T-helper 1 cell treated with Interleukin-12 subunit alpha and Interleukin-12 subunit beta and Interleukin-4 antibody, amounts not matched to agents 30 μg/mL and 1 μg/mL, for 36 hours (primary cell): ENCODE measurements around the gene HECW1.
"Not testable (repeated sequence)": the region's sequence is repeated elsewhere in the genome, so short reads cannot be mapped to it uniquely, and the experiment has no call there.

Experiments
- H3K27ac Mint-ChIP-seq: one replicate; pipeline ENCODE4 v1.8.0; 2021; ENCODE audit warnings: mild to moderate bottlenecking, mixed read lengths
- H3K27me3 Mint-ChIP-seq: one replicate; pipeline ENCODE4 v1.8.0; 2021; ENCODE audit warnings: low read depth, mixed read lengths
- H3K36me3 Mint-ChIP-seq: one replicate; pipeline ENCODE4 v1.8.0; 2021; ENCODE audit warnings: low read depth, mixed read lengths
- H3K4me1 Mint-ChIP-seq: one replicate; pipeline ENCODE4 v1.8.0; 2021; ENCODE audit warnings: low read depth, mixed read lengths
- H3K4me3 Mint-ChIP-seq: one replicate; pipeline ENCODE4 v1.8.0; 2021; ENCODE audit warnings: mild to moderate bottlenecking, moderate library complexity, mixed read lengths
- H3K9me3 Mint-ChIP-seq: one replicate; pipeline ENCODE4 v1.8.0; 2021; ENCODE audit warnings: mixed read lengths

HECW1 gene

DNA sequence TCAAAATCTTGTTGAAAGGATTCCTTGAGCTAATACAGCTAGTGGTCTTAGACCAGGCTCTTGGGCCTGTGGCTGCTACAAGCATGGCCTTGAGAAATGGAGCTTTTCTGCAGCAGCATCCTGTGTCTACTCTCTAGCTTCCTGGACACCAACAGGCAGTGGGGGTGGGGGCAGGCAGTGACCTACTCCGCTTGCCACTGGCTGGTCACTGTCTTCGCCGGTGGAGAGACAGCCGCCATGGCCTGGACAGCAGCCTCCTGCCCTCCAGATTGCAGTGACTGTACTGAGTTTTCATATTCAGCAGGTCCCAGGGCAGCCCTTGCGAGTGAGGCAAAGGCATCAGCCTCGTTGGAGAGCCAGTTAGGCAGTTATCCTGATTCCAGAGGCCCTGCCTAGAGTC is 204.6 kb downstream of the HECW1 start:
- no peak overlapping the region for H3K4me3 Mint-ChIP-seq
- no peaks in the 10 kb centered on the region for H3K9me3 Mint-ChIP-seq
- peaks cover 8% of the 10 kb centered on the region for H3K27me3 Mint-ChIP-seq
- no peak overlapping the region for H3K27ac Mint-ChIP-seq
- no peaks in the 10 kb centered on the region for H3K36me3 Mint-ChIP-seq
- H3K4me1 Mint-ChIP-seq, result peaks cover 12% of the 10 kb centered on the region

DNA sequence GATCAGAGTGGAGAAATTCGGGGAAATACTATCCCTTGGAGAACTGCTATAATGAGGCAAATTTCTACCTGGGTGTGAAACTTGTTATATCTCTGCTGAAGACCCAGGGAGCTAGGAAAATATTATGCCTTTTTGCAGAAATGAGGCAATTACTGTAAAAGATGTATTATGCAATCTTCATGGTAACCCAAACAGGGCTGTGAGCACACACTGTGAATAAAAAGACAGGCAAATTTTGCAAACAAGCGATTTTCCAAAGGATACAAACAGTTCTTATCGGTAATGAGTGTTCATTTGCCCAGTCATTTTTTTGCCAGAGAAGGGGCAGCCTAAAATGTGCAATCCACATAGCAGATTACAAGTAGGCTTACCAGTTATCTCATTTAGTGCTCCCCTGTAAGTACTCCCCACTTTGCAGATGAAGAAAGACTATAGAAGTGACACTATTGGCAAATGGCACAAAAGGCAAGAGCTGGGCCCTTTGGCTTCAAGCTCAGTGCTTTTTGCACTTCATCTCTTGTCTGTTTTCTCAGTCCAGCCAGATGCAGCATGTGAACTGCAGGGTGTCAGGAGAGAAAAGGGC is 205.8 kb downstream of the HECW1 start:
- H3K4me3 Mint-ChIP-seq, result no peak overlapping the region
- no peaks in the 10 kb centered on the region for H3K9me3 Mint-ChIP-seq
- peaks cover 12% of the 10 kb centered on the region for H3K4me1 Mint-ChIP-seq
- H3K27me3 Mint-ChIP-seq, result peaks cover 8% of the 10 kb centered on the region
- H3K36me3 Mint-ChIP-seq, result no peaks in the 10 kb centered on the region
- H3K27ac Mint-ChIP-seq, result no peak overlapping the region

DNA sequence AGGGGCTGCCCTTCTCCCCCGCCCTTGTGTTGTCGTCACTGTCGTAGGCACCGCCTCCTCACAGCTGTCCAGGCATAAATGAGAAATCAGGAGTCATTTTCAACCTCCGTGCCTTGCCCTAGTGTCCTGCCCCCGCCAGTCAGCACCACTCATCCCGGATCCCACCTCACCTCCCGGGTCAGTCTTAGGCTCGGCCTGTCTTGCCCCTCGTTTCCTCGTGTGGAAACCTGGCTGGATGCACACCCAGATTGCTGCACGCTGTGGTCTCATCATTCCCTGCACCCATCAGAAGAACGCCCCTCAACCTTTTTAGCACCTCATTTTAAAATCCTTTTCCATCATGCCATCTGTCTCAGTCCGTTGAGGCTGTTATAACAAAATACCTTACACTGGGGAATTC is 213.1 kb downstream of the HECW1 start:
- Mint-ChIP-seq H3K9me3 (no peaks in the 10 kb centered on the region), H3K27ac (no peak overlapping the region), H3K27me3 (peaks cover 3% of the 10 kb centered on the region), H3K4me1 (no peaks in the 10 kb centered on the region), H3K36me3 (no peaks in the 10 kb centered on the region), H3K4me3 (no peak overlapping the region)

DNA sequence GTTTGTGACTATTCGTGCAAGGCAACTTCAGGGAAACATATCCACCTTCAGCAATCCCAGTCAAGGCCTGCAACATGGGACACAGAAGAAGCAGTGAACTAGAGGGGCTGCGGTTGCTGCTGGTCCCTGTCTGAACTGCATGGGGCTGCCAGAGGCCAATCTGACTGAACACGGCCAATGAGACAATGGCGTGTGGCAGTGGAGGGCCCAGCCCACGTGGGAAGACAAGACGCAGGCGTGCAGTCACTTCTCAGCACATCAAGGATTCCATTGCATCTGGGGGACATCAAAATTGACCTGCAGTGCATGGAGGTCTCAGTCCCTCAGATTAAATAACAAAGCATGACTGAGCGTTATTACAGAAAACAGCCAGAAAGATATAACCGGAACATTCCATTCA is 215.9 kb downstream of the HECW1 start:
- Mint-ChIP-seq H3K4me1 (no peaks in the 10 kb centered on the region), H3K9me3 (no peaks in the 10 kb centered on the region), H3K4me3 (no peak overlapping the region), H3K27ac (no peak overlapping the region), H3K36me3 (no peaks in the 10 kb centered on the region), H3K27me3 (peaks cover 3% of the 10 kb centered on the region)

DNA sequence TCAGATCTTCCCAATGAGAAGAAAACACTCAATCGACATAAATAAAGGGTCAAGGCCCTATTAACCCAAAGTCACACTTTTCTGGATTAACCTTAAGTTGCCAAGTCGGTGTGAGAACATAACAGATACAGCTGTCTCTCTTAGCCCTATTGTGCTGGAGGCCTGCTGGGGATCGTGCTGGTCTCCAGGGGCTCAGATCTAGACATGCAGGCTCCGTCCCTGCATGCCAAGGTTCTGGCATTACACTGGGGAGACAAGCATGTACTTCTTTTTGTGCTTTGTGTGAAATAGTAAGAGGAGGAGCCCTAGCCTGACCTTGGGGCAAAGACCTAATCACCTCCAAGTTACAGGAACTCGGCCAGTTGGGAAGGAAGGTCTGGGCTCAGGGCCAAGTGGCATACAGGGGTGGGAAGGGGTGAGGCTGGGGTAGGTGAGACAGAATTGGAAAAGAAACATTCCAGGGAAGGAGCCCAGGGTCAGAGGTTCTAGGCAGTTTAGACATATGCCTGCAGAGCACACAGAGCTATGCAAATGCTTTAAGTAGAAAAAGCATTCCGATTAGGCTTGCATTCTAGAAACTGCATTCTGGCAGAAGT is 216.4 kb downstream of the HECW1 start:
- no peak overlapping the region for H3K27ac Mint-ChIP-seq
- no peak overlapping the region for H3K4me3 Mint-ChIP-seq
- H3K4me1 Mint-ChIP-seq, result no peaks in the 10 kb centered on the region
- H3K36me3 Mint-ChIP-seq, result no peaks in the 10 kb centered on the region
- peaks cover under 1% of the 10 kb centered on the region for H3K27me3 Mint-ChIP-seq
- no peaks in the 10 kb centered on the region for H3K9me3 Mint-ChIP-seq

DNA sequence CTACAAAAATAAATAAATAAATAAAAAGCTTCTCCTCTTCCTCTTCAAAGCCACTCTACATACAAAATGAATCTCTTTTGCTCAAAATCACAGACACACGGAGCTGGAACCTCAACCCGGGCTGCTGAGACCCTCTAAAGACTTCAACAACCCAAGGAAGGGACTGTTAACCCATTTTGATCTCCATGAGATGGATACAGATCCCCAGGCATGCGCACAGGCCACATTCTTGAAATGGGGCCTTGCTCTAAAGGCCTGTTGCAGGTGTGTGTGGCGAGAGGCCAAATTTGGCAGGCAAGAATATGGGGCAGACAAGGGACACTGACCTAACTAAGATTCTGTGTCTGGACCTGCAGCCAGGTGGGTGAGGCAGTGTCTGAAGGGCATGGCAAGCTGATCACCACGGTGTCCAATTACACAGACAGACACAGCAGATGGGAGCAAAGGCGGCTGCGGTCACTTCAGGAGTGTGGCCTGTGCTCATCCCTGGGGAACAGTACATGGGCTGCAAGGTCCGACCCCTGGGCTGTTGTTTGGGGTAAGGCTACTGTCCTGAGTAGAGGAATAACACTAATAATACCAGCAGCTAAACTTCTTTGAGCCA is 219.8 kb downstream of the HECW1 start:
- H3K27me3 Mint-ChIP-seq, result peaks cover 3% of the 10 kb centered on the region
- H3K27ac Mint-ChIP-seq, result no peak overlapping the region
- no peak overlapping the region for H3K4me3 Mint-ChIP-seq
- no peaks in the 10 kb centered on the region for H3K4me1 Mint-ChIP-seq
- no peaks in the 10 kb centered on the region for H3K36me3 Mint-ChIP-seq
- H3K9me3 Mint-ChIP-seq, result no peaks in the 10 kb centered on the region

DNA sequence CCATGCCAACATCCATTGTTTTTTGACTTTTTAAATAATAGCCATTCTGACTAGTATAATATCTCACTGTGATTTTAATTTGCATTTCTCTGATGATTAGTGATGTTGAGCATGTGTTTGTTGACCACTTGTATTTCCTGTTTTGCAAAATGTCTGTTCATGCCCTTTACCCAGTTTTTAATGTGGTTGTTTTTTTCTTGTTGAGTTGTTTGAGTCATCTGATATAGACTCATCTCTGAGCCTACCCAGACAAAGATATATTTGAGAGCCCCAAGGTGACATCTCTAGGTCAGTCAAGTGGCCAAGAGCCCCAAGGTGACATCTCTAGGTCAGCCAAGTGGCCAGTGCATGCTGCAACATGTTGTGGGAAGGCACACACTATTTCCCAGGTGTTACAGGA is 224.7 kb downstream of the HECW1 start:
- no peaks in the 10 kb centered on the region for H3K36me3 Mint-ChIP-seq
- H3K27me3 Mint-ChIP-seq, result peaks cover 8% of the 10 kb centered on the region
- no peak overlapping the region for H3K27ac Mint-ChIP-seq
- H3K9me3 Mint-ChIP-seq, result no peaks in the 10 kb centered on the region
- H3K4me1 Mint-ChIP-seq, result no peaks in the 10 kb centered on the region
- no peak overlapping the region for H3K4me3 Mint-ChIP-seq

DNA sequence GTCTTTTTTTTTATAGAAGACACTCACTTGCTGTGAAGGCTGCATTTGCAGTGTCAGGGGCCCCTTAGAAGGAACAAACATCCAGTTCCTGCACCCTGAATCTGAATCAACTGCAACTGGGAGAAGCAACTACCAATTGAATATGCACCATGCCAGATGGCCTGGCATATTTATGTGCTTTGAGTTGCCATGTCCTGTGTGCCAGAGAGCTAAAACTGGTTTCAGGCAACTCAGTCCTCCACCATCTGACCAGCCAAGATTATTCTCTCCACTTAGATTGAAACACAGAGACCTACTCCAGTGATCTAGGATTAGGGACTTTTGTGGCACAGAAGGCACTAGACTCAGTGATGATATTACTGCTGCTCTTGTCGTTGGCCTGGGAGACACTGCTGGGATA is 225.4 kb downstream of the HECW1 start:
- Mint-ChIP-seq H3K27ac (no peak overlapping the region), H3K36me3 (no peaks in the 10 kb centered on the region), H3K4me3 (no peak overlapping the region), H3K27me3 (peaks cover 8% of the 10 kb centered on the region), H3K9me3 (no peaks in the 10 kb centered on the region), H3K4me1 (no peaks in the 10 kb centered on the region)

DNA sequence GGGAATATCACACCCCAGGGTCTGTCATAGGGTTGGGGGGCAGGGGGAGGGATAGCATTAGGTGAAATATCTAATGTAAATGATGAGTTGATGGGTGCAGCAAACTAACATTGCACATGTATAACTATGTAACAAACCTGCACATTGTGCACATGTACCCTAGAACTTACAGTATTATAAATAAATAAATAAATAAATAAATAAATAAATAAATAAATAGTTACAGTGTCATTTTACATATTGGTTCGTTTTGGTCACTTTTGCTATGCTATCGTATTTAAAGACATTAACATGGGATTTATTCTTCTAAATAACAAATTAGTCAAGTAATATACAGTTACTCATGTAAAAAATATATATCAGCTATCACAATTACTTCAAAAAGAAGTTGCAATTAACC is 228.7 kb downstream of the HECW1 start:
- Mint-ChIP-seq H3K4me1 (no peaks in the 10 kb centered on the region), H3K36me3 (no peaks in the 10 kb centered on the region), H3K27ac (no peak overlapping the region), H3K9me3 (no peaks in the 10 kb centered on the region), H3K27me3 (peaks cover 18% of the 10 kb centered on the region), H3K4me3 (no peak overlapping the region)

DNA sequence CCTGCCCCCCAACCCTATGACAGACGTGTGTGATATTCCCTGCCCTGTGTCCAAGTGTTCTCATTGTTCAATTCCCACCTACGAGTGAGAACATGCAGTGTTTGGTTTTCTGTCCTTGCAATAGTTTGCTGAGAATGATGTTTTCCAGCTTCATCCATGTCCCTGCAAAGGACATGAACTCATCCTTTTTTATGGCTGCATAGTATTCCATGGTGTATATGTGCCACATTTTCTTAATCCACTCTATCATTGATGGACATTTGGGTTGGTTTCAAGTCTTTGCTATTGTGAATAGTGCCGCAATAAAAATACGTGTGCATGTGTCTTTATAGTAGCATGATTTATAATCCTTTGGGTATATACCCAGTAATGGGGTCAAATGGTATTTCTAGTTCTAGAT is 231.0 kb downstream of the HECW1 start:
- not testable (repeated sequence) for H3K36me3 Mint-ChIP-seq, H3K9me3 Mint-ChIP-seq, H3K4me1 Mint-ChIP-seq, H3K4me3 Mint-ChIP-seq, H3K27ac Mint-ChIP-seq
- peaks cover 18% of the 10 kb centered on the region for H3K27me3 Mint-ChIP-seq

DNA sequence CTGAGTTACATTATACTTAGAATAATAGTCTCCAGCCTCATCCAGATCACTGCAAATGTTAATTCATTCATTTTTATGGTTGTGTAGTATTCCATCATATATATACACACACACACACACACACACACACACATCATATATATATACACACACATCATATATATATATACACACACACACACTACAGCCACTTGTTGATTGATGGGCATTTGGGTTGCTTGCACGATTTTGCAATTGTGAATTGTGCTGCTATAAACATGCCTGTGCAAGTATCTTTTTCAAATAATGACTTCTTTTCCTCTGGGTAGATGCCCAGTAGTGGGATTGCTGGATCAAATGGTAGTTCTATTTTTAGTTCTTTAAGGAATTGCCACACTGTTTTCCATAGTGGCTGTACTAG is 233.2 kb downstream of the HECW1 start:
- not testable (repeated sequence) for H3K36me3 Mint-ChIP-seq, H3K4me3 Mint-ChIP-seq, H3K9me3 Mint-ChIP-seq, H3K4me1 Mint-ChIP-seq, H3K27ac Mint-ChIP-seq
- H3K27me3 Mint-ChIP-seq, result peaks cover 13% of the 10 kb centered on the region

DNA sequence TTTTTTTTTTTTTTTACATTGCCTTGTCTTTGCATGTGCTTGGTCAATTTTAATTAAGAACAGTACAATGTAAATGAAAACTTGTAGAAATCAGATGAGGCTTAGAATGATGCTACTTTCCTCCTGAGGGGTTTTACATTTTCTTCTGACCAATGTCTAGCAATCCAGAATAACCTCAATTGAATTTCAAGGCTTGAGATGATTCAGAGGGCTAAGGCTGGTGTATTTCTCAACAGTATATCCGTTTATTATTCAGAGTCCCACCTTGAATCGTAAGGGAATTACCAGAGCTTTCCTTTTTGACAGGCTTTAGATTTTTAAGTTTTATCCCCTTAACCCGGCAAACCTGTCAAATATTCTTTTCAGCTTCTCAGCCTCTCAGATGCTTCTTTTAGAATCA is 239.2 kb downstream of the HECW1 start:
- Mint-ChIP-seq H3K27me3 (no peaks in the 10 kb centered on the region), H3K9me3 (peaks cover 11% of the 10 kb centered on the region), H3K36me3 (no peaks in the 10 kb centered on the region), H3K27ac (no peak overlapping the region), H3K4me1 (peaks cover 1% of the 10 kb centered on the region), H3K4me3 (no peak overlapping the region)

DNA sequence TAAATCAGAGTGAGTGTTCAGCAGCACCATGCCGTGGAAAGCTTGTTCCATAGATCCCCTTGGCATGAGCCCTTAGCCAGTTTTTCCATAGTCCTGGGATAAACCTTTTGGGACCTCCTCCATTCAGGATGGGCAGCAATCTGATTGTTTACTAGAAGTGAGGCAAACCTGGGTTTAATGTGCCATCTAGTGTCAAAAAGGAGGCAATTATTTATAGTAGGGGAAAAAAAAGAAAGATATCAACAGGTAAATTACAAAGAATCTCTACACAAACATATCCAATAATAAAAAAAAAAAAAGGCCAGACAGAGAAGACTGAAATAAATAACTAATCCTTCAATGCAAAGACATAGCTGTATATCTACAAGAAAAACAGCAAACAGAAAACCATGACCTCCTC is 241.5 kb downstream of the HECW1 start:
- Mint-ChIP-seq H3K4me1 (no peaks in the 10 kb centered on the region), H3K27me3 (peaks cover 4% of the 10 kb centered on the region), H3K4me3 (no peak overlapping the region), H3K36me3 (no peaks in the 10 kb centered on the region), H3K27ac (no peak overlapping the region), H3K9me3 (peaks cover 11% of the 10 kb centered on the region)

DNA sequence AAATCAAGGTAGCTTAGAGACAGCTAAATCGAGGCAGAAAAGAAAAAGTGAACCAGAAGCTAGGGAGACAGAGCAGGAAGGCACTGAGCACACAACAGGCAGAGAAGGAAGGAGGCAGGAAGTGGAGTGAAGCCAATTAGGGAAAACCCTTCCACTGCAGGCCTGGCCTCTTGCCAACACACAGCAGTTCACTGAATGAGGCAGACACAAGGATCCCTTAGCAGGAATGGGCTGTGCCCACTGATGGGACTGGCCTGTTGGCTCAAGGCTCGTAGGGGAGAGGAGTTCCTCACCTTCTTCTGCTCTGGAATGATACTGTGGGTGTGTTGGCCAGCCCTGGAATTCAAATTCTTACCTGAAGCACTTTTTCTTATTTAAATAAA is 250.2 kb downstream of the HECW1 start:
- Mint-ChIP-seq H3K27ac (no peak overlapping the region), H3K4me3 (no peak overlapping the region), H3K4me1 (no peaks in the 10 kb centered on the region), H3K36me3 (no peaks in the 10 kb centered on the region), H3K27me3 (no peaks in the 10 kb centered on the region), H3K9me3 (no peaks in the 10 kb centered on the region)

DNA sequence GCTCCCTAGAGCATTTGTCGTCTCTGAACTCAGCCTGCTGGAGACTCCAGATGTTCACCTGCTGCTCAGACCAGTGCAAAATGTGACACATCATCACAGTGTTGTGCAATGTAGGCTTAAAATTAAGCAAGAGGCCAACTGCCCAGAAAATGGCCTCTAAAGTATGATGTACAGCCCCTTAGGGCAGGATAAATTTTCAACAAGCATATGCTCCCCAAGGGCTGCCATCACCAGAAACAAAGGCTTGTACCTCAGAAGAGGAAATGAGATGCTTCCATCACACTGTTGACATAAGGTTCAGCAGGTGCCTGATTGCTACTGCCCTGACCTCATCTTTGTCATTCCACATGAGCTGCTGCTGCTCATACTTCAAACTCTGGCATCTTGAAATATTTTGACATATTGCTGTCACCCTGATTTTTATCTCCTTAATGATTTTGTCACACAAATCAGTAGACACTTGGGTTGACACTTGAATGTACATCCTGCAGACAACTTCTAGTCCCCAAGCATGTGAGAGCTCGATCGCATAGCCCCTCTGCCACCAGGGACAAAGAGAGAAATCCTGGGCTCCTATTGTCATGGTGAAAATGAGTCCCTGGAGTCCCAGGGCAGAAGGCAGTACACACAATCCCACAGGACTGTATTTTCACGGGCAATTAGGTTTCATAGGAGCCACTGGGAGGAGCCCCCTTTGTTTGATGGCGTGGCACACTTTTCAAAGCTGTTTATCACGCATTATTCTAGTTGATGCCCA is 250.8 kb downstream of the HECW1 start:
- Mint-ChIP-seq H3K27me3 (no peaks in the 10 kb centered on the region), H3K4me3 (no peak overlapping the region), H3K9me3 (no peaks in the 10 kb centered on the region), H3K4me1 (no peaks in the 10 kb centered on the region), H3K36me3 (no peaks in the 10 kb centered on the region), H3K27ac (no peak overlapping the region)
